ENCODE data around the gene ST8SIA4.

- TF ChIP-seq ESRRG (CRISPR knock-in tag; IDR thresholded peaks at IDR 0.05) (no peak), GLIS3 (CRISPR knock-in tag; IDR thresholded peaks at IDR 0.05) (no peak), RARB (CRISPR knock-in tag; IDR thresholded peaks at IDR 0.05) (no peak)
- TF ChIP-seq, protein P1, sequence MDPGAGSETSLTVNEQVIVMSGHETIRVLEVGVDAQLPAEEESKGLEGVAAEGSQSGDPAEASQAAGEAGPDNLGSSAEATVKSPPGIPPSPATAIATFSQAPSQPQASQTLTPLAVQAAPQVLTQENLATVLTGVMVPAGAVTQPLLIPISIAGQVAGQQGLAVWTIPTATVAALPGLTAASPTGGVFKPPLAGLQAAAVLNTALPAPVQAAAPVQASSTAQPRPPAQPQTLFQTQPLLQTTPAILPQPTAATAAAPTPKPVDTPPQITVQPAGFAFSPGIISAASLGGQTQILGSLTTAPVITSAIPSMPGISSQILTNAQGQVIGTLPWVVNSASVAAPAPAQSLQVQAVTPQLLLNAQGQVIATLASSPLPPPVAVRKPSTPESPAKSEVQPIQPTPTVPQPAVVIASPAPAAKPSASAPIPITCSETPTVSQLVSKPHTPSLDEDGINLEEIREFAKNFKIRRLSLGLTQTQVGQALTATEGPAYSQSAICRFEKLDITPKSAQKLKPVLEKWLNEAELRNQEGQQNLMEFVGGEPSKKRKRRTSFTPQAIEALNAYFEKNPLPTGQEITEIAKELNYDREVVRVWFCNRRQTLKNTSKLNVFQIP (CRISPR knock-in tag; IDR thresholded peaks at IDR 0.05; ENCODE audit: borderline replicate concordance, low read depth) = no peak
Measured at GRCh38 chr5:100889165-100889743, 13.8 kb downstream of the ST8SIA4 start.

Measured in SK-N-SH treated with all-trans-retinoic acid at 6 μM for 48 hours (cell line).